ENCODE results near the gene RUNDC3A. TPM values are rescaled to one million over a fixed set of nuclear protein-coding genes. Genes with fewer than 3 reads are reported as not detected.

The RUNDC3A gene
- total and polyA plus RNA-seq, 2 of the 8 experiments (the other 6 are each of a cell fraction or from before 2014, with no cell fraction given), result 6.4 to 13.8 TPM

DNA sequence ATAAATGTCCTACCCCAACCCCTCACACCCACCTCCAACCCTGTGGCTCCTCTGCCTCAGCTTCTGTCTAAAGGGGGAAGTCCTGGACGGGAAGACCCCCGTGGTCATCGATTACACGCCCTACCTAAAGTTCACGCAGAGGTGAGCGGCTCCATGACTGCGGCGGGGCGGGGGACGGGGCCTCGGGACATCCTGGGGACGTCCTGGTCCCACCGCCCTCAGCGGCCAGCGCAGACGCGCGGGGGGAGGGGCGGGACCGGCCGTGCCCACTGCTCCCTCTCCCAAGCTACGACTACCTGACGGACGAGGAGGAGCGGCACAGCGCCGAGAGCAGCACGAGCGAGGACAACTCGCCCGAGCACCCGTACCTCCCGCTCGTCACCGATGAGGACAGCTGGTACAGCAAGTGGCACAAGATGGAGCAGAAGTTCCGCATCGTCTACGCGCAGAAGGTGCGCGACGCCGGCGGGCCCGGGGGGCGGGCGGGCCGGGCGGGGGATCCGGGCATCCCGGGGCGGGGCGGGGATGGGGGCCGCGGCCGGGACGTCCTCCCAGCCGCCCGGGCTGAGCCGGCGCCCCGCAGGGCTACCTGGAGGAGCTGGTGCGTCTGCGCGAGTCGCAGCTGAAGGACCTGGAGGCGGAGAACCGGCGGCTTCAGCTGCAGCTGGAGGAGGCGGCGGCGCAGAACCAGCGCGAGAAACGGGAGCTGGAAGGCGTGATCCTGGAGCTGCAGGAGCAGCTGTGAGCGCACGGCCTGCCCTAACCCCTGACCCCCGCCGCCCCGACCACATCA lies 6.7 kb downstream of the RUNDC3A start (continued):
- TF ChIP-seq SIX5 (IDR thresholded peaks at IDR 0.05; ENCODE audit: low read depth, low read length), result no peak
- TF ChIP-seq ASH2L (IDR thresholded peaks at IDR 0.05; ENCODE audit: low read length), result peak; percentile 32
- TF ChIP-seq SP1 (IDR thresholded peaks at IDR 0.05; ENCODE audit: low read depth, low read length), result no peak
- TF ChIP-seq SIN3A (conservative IDR thresholded peaks at IDR 0.05 in 1 of 2, IDR thresholded peaks at IDR 0.05 in 1 of 2; ENCODE audit: low read depth in 1 of 2, low read length in 2 of 2), result 0 out of 4 replicates have a peak, but pooled peaks of 1 of the 2 experiments have one; percentile 49
- TF ChIP-seq SIRT6 (IDR thresholded peaks at IDR 0.05; ENCODE audit: low read length), result no peak
- TF ChIP-seq JUND (IDR thresholded peaks at IDR 0.05; ENCODE audit: low read length), result no peak
- TF ChIP-seq, protein P1, sequence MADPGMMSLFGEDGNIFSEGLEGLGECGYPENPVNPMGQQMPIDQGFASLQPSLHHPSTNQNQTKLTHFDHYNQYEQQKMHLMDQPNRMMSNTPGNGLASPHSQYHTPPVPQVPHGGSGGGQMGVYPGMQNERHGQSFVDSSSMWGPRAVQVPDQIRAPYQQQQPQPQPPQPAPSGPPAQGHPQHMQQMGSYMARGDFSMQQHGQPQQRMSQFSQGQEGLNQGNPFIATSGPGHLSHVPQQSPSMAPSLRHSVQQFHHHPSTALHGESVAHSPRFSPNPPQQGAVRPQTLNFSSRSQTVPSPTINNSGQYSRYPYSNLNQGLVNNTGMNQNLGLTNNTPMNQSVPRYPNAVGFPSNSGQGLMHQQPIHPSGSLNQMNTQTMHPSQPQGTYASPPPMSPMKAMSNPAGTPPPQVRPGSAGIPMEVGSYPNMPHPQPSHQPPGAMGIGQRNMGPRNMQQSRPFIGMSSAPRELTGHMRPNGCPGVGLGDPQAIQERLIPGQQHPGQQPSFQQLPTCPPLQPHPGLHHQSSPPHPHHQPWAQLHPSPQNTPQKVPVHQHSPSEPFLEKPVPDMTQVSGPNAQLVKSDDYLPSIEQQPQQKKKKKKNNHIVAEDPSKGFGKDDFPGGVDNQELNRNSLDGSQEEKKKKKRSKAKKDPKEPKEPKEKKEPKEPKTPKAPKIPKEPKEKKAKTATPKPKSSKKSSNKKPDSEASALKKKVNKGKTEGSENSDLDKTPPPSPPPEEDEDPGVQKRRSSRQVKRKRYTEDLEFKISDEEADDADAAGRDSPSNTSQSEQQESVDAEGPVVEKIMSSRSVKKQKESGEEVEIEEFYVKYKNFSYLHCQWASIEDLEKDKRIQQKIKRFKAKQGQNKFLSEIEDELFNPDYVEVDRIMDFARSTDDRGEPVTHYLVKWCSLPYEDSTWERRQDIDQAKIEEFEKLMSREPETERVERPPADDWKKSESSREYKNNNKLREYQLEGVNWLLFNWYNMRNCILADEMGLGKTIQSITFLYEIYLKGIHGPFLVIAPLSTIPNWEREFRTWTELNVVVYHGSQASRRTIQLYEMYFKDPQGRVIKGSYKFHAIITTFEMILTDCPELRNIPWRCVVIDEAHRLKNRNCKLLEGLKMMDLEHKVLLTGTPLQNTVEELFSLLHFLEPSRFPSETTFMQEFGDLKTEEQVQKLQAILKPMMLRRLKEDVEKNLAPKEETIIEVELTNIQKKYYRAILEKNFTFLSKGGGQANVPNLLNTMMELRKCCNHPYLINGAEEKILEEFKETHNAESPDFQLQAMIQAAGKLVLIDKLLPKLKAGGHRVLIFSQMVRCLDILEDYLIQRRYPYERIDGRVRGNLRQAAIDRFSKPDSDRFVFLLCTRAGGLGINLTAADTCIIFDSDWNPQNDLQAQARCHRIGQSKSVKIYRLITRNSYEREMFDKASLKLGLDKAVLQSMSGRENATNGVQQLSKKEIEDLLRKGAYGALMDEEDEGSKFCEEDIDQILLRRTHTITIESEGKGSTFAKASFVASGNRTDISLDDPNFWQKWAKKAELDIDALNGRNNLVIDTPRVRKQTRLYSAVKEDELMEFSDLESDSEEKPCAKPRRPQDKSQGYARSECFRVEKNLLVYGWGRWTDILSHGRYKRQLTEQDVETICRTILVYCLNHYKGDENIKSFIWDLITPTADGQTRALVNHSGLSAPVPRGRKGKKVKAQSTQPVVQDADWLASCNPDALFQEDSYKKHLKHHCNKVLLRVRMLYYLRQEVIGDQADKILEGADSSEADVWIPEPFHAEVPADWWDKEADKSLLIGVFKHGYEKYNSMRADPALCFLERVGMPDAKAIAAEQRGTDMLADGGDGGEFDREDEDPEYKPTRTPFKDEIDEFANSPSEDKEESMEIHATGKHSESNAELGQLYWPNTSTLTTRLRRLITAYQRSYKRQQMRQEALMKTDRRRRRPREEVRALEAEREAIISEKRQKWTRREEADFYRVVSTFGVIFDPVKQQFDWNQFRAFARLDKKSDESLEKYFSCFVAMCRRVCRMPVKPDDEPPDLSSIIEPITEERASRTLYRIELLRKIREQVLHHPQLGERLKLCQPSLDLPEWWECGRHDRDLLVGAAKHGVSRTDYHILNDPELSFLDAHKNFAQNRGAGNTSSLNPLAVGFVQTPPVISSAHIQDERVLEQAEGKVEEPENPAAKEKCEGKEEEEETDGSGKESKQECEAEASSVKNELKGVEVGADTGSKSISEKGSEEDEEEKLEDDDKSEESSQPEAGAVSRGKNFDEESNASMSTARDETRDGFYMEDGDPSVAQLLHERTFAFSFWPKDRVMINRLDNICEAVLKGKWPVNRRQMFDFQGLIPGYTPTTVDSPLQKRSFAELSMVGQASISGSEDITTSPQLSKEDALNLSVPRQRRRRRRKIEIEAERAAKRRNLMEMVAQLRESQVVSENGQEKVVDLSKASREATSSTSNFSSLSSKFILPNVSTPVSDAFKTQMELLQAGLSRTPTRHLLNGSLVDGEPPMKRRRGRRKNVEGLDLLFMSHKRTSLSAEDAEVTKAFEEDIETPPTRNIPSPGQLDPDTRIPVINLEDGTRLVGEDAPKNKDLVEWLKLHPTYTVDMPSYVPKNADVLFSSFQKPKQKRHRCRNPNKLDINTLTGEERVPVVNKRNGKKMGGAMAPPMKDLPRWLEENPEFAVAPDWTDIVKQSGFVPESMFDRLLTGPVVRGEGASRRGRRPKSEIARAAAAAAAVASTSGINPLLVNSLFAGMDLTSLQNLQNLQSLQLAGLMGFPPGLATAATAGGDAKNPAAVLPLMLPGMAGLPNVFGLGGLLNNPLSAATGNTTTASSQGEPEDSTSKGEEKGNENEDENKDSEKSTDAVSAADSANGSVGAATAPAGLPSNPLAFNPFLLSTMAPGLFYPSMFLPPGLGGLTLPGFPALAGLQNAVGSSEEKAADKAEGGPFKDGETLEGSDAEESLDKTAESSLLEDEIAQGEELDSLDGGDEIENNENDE (IDR thresholded peaks at IDR 0.05; ENCODE audit: insufficient replicate concordance, low read length), result no peak
- TF ChIP-seq, protein P2, sequence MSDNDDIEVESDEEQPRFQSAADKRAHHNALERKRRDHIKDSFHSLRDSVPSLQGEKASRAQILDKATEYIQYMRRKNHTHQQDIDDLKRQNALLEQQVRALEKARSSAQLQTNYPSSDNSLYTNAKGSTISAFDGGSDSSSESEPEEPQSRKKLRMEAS (IDR thresholded peaks at IDR 0.05), result peak; percentile 34; the same call in 1 of the 2 replicates
- TF ChIP-seq HDAC2 (IDR thresholded peaks at IDR 0.05; ENCODE audit: borderline replicate concordance in 1 of 2, low read depth in 2 of 2, low read length in 2 of 2), result no peak
